NCI-H2171 treated with DMSO at 0.1 percent for 48 hours (cell line): Measurements from ENCODE around the gene LRRFIP1.

ENCODE experiments used
- DNase-seq: peaks from one replicate; lab custom pipeline; 2025; lab: John Stamatoyannopoulos, UW

The LRRFIP1 gene

GRCh38 chr2:237639052-237639835 is 11.9 kb downstream of the LRRFIP1 start:
- DNase-seq = no peak

- DNase-seq = no peak
Observed at GRCh38 chr2:237639836-237640220, 12.4 kb downstream of the LRRFIP1 start.

- DNase-seq = no peak
Observed at GRCh38 chr2:237640493-237640998, 13.2 kb downstream of the LRRFIP1 start.

DNA sequence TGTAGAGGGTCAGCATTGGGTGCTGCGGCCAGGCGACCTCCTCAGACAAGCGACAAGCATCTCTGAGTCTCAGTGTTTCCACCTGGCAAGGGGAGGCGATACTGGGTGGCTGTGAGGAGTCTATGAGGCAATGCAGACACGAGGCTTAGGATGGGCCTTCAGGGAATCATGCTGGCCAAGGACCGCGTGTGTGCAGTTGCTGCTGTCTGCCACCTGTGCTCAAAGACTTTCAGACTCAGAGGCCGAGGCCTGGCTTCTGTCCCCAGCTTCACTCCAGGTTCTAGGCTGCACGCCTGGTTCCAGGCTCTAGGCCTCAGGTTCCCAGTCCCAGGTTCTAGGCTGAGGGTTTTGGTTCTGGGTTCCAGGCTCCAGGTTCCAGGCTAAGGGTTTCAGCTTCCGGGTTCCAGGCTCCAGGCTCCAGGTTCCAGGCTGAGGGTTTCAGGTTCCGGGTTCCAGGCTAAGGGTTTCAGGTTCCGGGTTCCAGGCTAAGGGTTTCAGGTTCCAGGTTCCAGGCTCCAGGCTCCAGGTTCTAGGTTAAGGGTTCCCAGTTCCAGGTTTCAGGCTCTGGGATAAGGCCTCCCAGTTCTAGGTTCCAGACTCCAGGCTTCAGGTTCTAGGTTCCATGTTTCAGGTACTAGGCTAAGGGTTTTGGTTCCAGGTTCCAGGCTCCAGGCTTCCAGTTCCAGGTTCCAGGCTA is 14.8 kb downstream of the LRRFIP1 start:
- no peak for DNase-seq

DNA sequence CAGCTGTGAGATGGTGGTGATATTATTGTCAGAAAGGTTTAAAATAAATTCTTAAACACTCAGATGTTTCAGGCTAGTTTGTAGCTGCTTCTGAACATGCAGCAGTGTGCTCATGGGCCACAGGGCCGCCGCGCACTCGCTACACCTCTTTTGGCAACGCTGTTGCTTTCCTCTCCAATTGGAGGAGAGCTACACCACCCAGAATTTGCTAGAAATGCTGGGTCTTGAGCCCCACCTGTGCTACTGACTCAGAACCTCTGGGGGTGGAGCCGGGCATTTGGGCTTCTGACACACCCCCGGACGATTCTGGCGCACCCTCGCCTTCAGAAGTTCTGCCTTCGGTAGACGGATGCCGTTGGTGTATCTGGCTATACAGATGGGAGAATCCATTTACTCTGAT is 15.7 kb downstream of the LRRFIP1 start:
- DNase-seq = no peak

GRCh38 chr2:237643582-237644380 is 16.4 kb downstream of the LRRFIP1 start:
- no peak for DNase-seq

- no peak for DNase-seq
Observed at GRCh38 chr2:237644381-237644703, 17.0 kb downstream of the LRRFIP1 start.

DNA sequence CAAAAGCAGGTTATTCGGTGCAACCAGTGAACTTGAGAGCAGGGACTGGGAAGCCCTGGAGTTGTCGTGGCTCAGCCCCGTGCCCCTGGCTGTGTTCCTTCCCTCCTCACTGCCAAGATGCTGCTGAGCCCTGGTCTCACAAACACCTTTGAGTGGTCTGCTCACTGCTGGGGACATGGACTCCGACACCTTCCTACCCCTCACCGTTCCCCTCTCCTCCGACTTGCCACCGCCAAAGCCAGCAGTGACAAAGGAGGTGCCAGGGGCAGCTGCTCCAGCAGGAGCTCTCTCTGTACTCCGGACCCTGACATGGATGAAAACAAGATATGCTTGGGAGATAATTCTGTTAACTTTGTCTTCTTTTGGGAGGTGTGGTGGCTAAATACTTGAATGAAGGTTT is 17.9 kb downstream of the LRRFIP1 start:
- DNase-seq = no peak

DNA sequence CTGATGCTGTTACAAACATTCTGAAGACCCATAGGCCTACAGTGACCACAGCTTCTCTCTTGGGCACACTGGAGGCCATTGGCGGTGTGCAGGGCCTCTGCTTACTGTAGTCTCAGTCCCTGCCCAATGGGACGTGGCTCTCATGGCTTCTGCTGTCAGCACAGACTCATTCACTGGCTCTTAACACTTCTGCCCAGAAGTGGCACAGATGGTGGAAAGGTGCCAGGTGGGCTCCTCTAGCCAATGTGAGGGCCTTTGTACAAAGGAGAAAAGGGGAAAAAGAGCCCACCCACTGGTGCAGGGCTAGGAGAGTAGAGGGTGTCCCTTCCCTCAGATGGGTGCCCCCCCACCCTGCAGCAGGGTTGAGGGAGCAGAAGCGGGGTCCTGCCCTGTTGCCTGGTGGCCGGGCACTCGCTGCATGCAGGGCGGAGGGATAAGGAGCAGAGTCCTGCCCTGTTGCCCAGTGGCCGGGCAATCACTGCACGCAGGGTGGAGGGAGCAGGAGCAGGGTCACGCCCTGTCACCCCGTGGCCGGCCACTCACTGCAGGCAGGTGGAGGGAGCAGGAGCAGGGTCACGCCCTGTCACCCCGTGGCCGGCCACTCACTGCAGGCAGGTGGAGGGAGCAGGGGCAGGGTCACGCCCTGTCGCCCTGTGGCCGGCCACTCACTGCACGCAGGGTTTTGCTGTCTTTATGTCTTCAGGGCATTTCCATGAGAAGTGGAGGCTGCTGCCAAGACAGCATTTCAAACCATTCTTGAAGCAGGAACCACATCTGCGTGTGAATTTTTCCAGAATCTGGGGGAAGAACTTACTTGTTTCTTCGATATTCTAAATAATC is 20.0 kb downstream of the LRRFIP1 start:
- no peak for DNase-seq

DNA sequence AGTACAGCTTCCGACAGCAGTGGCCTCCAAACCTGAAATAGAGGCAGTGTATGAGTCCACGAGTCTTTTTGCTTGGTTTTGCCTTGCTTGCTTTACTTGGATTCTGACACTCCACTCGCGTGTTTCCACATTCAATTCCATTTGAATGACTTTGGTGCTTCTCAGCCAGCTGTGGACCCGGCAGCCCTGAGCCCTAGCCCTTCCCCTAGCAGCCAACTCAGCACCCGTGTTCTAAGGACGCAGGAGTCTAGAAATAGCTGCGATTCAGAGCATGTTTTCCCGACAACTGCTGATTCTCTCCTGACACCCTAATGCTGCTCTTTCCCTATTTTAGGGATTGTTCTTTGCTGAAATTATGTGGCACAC is 20.6 kb downstream of the LRRFIP1 start:
- no peak for DNase-seq

DNA sequence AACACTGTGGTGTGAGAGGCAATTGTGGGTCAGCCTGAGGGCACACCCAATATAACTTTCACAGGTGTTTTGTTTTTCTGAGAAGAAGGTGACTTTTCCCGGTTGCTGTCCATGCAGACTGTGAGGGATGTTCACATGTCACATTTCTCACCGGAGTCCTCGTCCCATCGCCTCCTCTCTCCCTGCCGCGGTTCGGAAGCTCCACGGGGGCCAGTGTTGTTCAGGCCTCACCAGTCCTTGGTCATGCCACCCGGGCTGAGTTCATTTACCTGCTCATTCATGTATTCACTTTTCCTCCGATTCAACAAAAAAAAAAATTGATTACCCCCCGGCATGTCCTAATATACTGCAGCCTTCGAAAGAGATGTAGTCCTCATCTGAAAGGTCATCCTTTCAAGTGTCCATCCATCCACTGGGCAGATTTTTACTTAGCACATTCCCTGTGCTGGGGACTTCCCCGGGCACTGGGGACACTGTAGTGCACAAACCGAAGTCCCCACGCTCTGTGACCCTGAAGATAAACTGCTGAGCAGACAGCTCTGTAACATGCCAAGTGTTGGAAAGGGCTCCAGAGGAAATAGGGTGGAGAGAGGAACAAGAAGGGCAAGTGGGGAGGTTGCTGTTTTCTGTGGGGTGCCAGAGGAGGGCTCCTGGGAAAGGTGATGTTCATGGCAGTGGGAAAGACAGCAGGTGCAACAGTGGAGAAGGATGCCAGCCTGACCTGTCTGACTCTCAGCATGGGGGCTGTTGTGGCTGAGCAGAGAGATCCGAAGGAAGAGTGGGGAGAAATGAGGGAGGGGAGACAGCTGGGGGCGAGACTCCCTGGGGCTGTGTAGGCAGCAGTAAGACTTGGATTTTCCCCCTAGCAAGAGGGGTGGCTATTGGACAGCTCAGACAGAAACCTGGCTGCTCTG is 22.4 kb downstream of the LRRFIP1 start:
- no peak for DNase-seq

DNA sequence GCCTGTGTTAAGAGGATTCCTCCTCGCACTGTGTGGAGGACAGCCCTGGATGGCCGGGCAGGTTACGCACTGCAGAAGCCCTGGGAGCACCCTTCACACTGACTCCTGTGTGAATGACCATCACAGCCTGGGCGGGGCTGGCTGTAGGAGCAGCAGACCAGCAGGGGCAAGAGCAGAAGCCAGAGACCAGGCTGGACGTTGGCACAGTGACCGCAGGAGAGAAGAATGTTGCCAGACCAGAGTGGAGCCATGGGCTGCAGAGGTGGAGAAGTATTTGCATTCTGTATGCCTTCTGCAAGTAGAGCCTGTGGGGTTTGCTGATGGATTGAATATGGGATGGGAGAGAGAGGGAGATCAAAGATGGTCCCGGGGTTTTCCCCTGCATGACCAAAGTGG is 23.1 kb downstream of the LRRFIP1 start:
- no peak for DNase-seq

- DNase-seq = no peak
Observed at GRCh38 chr2:237651761-237652160, 24.4 kb downstream of the LRRFIP1 start.

GRCh38 chr2:237652181-237652580 is 24.8 kb downstream of the LRRFIP1 start:
- DNase-seq = no peak

GRCh38 chr2:237652854-237653253 is 25.5 kb downstream of the LRRFIP1 start:
- DNase-seq = no peak

GRCh38 chr2:237653776-237654558 is 26.6 kb downstream of the LRRFIP1 start:
- DNase-seq = no peak

- DNase-seq = no peak
Observed at GRCh38 chr2:237657063-237657462, 29.7 kb downstream of the LRRFIP1 start.

DNA sequence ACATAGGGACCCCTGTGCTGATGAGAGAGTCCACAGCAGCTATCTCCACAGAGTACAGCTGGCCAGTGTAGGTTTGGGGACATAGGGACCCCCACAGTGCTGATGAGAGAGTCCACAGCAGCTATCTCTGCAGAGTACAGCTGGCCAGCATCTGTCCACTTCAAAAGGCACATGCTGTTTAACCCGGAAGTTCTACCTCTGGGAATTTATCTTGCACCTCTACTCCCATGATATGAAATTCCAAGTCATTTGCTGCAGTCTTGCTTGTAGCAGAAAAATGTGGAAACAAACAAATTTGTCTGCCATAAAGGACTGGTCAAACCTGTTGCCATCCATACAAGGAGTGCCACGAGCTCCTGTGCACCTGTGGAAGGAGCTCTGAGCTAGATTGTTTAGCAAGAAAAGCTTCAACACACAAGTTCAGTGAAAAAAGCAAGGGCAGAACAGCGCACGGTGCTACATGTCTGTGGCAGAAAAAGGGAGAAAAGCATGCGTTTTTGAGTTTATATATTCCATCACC is 33.1 kb downstream of the LRRFIP1 start:
- DNase-seq = no peak

DNA sequence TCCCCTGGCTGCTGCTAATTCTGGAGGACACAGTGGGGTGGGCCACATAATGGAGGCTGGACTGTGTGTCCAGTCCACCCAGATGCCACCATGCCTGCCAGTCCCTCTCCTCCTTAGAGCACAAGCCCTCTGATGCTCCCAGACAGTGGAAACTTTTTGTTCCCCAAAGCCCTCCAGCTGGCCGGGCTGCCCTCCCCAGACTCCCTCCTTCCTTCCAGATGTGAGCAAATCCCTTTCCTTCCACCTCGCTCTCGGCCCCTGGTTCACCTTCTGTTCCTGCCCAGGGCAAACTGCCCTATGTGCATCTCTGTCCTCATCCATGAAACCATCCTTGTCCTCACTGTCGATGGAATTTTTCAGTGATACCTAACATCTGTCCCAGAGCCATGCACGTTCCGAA is 33.9 kb downstream of the LRRFIP1 start:
- DNase-seq = no peak

GRCh38 chr2:237661799-237662328 is 34.5 kb downstream of the LRRFIP1 start:
- no peak for DNase-seq
